OCI-LY1 (cell line): ENCODE results near the gene NCR1.
"Not testable (repeated sequence)": the region's sequence is repeated elsewhere in the genome, so short reads cannot be mapped to it uniquely, and the experiment has no call there.

Source experiments
- H2AFZ ChIP-seq: fragments of 200-600 bp; sonication (generic), shearing (Covaris generic); 2 replicates; pipeline ENCODE4 v1.6.0; 2014; ENCODE audit warnings: antibody characterized with exemption, mild to moderate bottlenecking, low read length
- H3F3A ChIP-seq: fragments of 200-600 bp; sonication (generic), shearing (Covaris generic); 2 replicates; pipeline ENCODE4 v1.6.0; 2014; ENCODE audit warnings: mild to moderate bottlenecking, antibody characterized with exemption, low read length, moderate library complexity; ENCODE audit not compliant: insufficient read depth
- H3K27ac ChIP-seq: fragments of 200-600 bp; sonication (generic); 2 replicates; pipeline ENCODE4 v1.5.1; 2014; ENCODE audit warnings: low read length, mixed run types, mild to moderate bottlenecking, low read depth; ENCODE audit not compliant: poor library complexity, severe bottlenecking
- H3K27me3 ChIP-seq: fragments of 200-600 bp; sonication (generic); 2 replicates; pipeline ENCODE4 v1.6.0; 2014; ENCODE audit warnings: antibody characterized with exemption, mild to moderate bottlenecking, low read length, moderate library complexity; ENCODE audit not compliant: insufficient read depth
- H3K36me3 ChIP-seq: fragments of 200-600 bp; sonication (generic); 2 replicates; pipeline ENCODE4 v1.6.1; 2014; ENCODE audit warnings: mild to moderate bottlenecking, antibody characterized with exemption, low read length, moderate library complexity, mixed read lengths; ENCODE audit not compliant: insufficient read depth
- H3K4me1 ChIP-seq: fragments of 200-600 bp; sonication (generic); 2 replicates; pipeline ENCODE4 v1.5.1; 2014; ENCODE audit warnings: mild to moderate bottlenecking, low read length, moderate library complexity; ENCODE audit not compliant: insufficient read depth, severe bottlenecking
- H3K4me2 ChIP-seq: fragments of 200-600 bp; sonication (generic), shearing (Covaris generic); 2 replicates; pipeline ENCODE4 v1.6.1; 2014; ENCODE audit warnings: low read length
- H3K4me3 ChIP-seq: fragments of 200-600 bp; sonication (generic); 2 replicates; pipeline ENCODE4 v1.5.1; 2014; ENCODE audit warnings: low read length, low read depth, mild to moderate bottlenecking, mixed read lengths; ENCODE audit not compliant: poor library complexity, severe bottlenecking
- H3K79me2 ChIP-seq: fragments of 200-600 bp; shearing (Covaris generic); 2 replicates; pipeline ENCODE4 v1.6.1; 2016; ENCODE audit warnings: mixed run types, low read length, mixed read lengths; ENCODE audit not compliant: insufficient read depth
- H3K9ac ChIP-seq: fragments of 200-600 bp; sonication (generic), shearing (Covaris generic); 2 replicates; pipeline ENCODE4 v1.6.1; 2014; ENCODE audit warnings: mild to moderate bottlenecking, low read length, mixed read lengths
- H3K9me2 ChIP-seq: fragments of 200-600 bp; sonication (generic), shearing (Covaris generic); 2 replicates; pipeline ENCODE4 v1.6.1; 2014; ENCODE audit warnings: low read depth, mild to moderate bottlenecking, low read length, mixed read lengths
- H3K9me3 ChIP-seq: fragments of 200-600 bp; shearing (Covaris generic); 2 replicates; pipeline ENCODE4 v1.6.1; 2014; ENCODE audit warnings: low read length, mixed read lengths
- H4K20me1 ChIP-seq: fragments of 200-600 bp; sonication (generic), shearing (Covaris generic); 2 replicates; pipeline ENCODE4 v1.6.0; 2016; ENCODE audit warnings: mild to moderate bottlenecking, low read length; ENCODE audit not compliant: insufficient read depth
- EZH2 ChIP-seq: fragments of 200-600 bp; sonication (generic), shearing (Covaris generic); IDR thresholded peaks from 2 replicates; pipeline ENCODE4 v1.8.0; 2017; ENCODE audit warnings: borderline replicate concordance, mixed run types, mild to moderate bottlenecking, antibody characterized with exemption, low read length, moderate library complexity, mixed read lengths
- TF ChIP-seq, protein P1 (sequence below): fragments of 200-600 bp; sonication (generic), shearing (Covaris generic); IDR thresholded peaks from 2 replicates; pipeline ENCODE4 v1.5.1; 2017; ENCODE audit warnings: mild to moderate bottlenecking, antibody characterized with exemption, low read length, moderate library complexity, mixed read lengths

NCR1 gene

DNA sequence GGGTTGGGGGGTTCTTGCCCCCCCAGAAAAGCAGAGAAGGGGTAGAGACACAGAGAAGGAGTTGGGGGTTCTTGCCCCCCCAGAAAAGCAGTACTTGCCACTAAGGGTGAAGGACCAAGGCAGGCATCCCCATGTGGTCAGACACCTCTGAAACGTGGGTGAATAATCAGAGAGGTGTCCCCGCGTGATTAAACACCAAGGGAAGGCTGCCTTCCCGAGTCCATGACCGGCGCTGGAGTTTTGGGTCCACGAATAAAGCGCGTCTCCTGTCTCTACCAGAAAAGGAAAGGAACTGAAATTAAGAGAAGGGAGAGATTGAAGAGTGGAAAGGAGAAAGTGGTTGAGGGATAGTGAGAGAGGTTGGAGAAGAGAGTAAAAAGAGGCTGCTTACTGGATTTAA, 6.3 kb upstream of the NCR1 start:
- not testable (repeated sequence) for H4K20me1 ChIP-seq, H3K4me1 ChIP-seq, H3K4me2 ChIP-seq, H3K9ac ChIP-seq, H3K9me2 ChIP-seq, H3K36me3 ChIP-seq, H3K27me3 ChIP-seq, H3F3A ChIP-seq, H3K27ac ChIP-seq, H3K4me3 ChIP-seq, H3K79me2 ChIP-seq, H2AFZ ChIP-seq, H3K9me3 ChIP-seq

DNA sequence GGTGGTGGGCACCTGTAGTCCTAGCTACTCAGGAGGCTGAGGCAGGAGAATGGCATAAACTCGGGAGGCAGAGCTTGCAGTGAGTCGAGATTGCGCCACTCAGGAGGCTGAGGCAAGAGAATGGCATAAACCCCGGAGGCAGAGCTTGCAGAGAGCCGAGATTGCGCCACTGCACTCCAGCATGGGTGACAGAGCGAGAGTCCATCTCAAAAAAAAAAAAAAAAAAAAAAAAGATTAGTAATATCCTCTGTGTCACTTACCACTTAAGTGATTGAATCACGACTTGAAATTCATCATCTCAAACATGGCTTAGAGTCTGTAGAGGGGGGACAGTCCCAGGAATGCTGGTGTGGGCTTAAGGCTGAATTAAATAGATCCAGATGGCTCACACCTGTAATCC, 4.8 kb upstream of the NCR1 start:
- not testable (repeated sequence) for H3K4me2 ChIP-seq, H3K27me3 ChIP-seq, H3K9ac ChIP-seq, H3K9me2 ChIP-seq, H3K79me2 ChIP-seq, H3K36me3 ChIP-seq, H3K9me3 ChIP-seq, H2AFZ ChIP-seq, H3K27ac ChIP-seq, H3K4me3 ChIP-seq, H3F3A ChIP-seq, H4K20me1 ChIP-seq, H3K4me1 ChIP-seq

DNA sequence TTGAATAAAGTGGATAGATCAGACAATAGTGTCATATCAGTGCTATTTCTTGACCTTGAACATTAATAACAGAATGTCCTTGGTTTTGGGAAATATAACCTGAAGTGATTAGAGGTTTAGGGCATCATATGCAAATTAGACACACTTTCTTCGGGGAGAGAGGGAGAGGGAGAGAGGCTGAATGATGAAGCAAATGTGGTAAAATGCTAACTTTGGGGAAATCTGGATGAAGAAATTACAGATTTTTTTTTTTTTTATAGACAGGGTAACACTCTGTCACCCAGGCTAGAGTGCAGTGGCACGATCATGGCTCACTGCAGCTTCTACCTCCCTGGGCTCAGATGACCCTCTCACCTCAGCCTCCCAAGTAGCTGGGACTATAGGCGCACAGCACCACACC, 3.9 kb upstream of the NCR1 start:
- H3K27ac ChIP-seq: no peak overlapping the region

DNA sequence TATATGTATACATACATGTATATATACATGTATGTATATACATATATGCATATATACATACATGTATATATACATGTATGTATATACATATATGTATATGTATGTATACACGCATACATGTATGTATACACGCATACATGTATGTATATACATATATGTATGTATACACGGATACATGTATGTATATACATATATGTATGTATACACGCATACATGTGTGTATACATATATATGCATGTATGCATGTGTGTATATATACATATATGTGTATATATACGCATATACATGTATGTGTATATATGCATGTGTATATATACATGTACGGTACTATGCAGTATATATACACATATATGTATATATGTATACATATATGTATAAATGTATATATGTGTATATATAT, 2.6 kb upstream of the NCR1 start:
- Histone ChIP-seq H4K20me1 (no peaks in the 10 kb centered on the region), H3K27ac (no peak overlapping the region), H3K27me3 (no peaks in the 10 kb centered on the region), H3K4me3 (no peak overlapping the region), H2AFZ (no peak overlapping the region), H3K36me3 (no peaks in the 10 kb centered on the region), H3K9me2 (no peaks in the 10 kb centered on the region), H3K4me1 (peaks cover 11% of the 10 kb centered on the region), H3K9me3 (no peaks in the 10 kb centered on the region), H3K4me2 (no peak overlapping the region), H3K79me2 (no peaks in the 10 kb centered on the region), H3F3A (no peaks in the 10 kb centered on the region), H3K9ac (no peak overlapping the region)
- TF ChIP-seq, protein P1, sequence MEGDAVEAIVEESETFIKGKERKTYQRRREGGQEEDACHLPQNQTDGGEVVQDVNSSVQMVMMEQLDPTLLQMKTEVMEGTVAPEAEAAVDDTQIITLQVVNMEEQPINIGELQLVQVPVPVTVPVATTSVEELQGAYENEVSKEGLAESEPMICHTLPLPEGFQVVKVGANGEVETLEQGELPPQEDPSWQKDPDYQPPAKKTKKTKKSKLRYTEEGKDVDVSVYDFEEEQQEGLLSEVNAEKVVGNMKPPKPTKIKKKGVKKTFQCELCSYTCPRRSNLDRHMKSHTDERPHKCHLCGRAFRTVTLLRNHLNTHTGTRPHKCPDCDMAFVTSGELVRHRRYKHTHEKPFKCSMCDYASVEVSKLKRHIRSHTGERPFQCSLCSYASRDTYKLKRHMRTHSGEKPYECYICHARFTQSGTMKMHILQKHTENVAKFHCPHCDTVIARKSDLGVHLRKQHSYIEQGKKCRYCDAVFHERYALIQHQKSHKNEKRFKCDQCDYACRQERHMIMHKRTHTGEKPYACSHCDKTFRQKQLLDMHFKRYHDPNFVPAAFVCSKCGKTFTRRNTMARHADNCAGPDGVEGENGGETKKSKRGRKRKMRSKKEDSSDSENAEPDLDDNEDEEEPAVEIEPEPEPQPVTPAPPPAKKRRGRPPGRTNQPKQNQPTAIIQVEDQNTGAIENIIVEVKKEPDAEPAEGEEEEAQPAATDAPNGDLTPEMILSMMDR: no peak
- no peak for TF ChIP-seq EZH2

More for the DNA sequence above, 3.9 kb upstream of the NCR1 start:
- Histone ChIP-seq H3K36me3 (no peaks in the 10 kb centered on the region), H3F3A (no peaks in the 10 kb centered on the region), H3K4me2 (no peak overlapping the region), H2AFZ (no peak overlapping the region), H3K9ac (no peak overlapping the region), H3K4me1 (peaks cover 11% of the 10 kb centered on the region), H3K4me3 (no peak overlapping the region), H4K20me1 (no peaks in the 10 kb centered on the region), H3K27me3 (0 out of 2 replicates have a peak, but pooled peaks cover 2% of the 10 kb centered on the region), H3K9me2 (no peaks in the 10 kb centered on the region), H3K9me3 (no peaks in the 10 kb centered on the region), H3K79me2 (no peaks in the 10 kb centered on the region)
- no peak for TF ChIP-seq EZH2
- TF ChIP-seq, protein P1: no peak

DNA sequence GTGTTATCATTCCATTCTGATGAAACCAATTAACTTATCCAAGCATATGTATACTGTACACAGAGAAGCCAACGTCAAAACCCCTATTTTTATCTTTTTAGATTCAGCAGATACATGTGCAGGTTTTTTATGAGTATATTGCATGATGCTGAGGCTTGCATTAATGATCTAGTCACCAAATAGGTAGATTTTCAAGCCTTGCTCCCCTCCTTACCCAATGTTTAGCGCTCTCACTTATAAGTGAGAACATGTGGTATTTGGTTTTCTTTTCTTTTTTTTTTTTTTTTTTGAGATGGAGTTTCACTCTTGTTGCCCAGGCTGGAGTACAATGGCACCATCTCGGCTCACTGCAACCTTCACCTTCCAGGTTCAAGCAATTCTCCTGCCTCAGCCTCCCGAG, 1.7 kb upstream of the NCR1 start:
- not testable (repeated sequence) for H3K9me2 ChIP-seq, H4K20me1 ChIP-seq, H3K27ac ChIP-seq

More for the DNA sequence above, 1.7 kb upstream of the NCR1 start:
- not testable (repeated sequence) for H3K4me3 ChIP-seq, H3K27me3 ChIP-seq, H3K4me2 ChIP-seq, H3F3A ChIP-seq, H3K79me2 ChIP-seq, H3K9ac ChIP-seq, H3K9me3 ChIP-seq, H3K36me3 ChIP-seq, H2AFZ ChIP-seq
- peaks cover 11% of the 10 kb centered on the region for H3K4me1 ChIP-seq
